Measurements from ENCODE around the gene PCBP1.
"Not testable (repeated sequence)": the region's sequence is repeated elsewhere in the genome, so short reads cannot be mapped to it uniquely, and the experiment has no call there.

Gene PCBP1

DNA sequence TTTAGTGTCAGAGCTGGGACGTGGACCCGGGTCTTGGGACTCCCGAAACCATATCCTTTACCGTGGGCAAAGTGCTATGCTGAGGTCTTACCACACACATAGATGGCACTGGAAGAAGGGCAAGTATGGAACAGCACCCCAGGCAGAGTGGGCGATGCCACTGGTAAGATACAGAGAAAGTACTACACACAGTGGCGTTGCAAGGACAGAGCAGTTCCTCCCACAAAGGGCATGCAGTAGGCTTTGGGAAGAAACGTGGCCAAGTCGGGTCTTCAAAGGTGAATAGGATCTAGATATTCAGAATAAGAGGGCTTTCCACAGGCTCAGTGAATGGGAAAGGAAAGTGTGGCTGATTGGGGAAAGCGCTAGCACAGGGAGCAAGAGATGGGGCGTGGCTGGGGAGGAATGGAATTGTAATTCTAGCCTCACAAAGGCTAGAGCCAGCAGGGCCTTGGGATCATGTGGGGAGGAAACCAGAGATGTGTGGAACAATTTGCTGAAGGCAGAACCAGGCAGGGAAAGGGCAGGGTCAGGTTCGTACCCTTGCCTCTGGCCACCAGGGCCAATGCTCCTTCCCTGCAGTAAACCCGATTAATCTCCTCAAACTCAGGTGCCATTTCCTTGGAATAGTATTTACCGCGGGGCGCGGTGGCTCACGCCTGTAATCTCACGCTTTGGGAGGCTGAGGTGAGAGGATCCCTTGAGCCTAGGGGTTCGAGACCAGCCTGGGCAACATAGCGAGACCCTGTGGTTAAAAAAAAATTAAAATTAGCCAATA lies 36.0 kb downstream of the PCBP1 start:
- H3K4me3 ChIP-seq (ENCODE audit: low read depth, low read length): peak overlapping the region; percentile 8

DNA sequence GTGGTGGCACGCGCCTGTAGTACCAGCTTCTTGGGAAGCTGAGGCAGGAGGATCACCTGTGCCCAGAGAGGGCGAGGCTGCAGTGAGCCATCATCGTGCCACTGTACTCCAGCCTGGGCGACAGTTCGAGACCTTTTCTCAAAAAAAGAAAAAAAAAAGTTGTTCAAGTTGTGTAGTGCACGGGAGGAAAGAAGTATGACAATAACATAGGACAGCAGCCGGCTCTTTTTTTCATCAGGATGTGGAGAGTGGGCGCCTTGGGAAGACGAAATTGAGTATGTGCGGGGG lies 36.5 kb downstream of the PCBP1 start:
- peak overlapping the region; percentile 8 for H3K4me3 ChIP-seq (ENCODE audit: low read depth, low read length)

DNA sequence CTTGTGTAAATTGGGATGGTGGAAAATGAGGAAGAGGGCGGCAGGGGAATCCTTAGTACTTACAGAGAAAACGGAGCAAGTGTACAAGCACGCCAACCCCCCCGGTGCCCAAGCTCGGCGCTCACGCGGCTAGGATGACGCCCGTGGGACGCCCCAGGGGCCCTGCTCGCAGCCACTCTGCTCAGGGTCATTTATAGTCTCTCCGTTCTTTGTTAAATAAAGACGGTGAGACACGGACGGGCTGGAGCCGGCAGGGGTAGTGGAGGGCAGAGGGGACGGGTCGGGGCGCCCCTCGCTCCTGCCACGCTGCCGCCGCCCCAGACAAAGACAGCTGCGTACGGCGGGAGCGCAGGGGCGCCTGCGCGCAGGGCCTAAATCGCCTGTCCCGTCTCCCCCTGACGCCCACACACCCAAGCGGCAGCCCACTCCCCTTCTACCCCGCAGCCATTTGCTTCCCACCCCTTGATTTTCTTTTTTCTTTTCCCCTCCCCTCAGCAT lies 37.8 kb downstream of the PCBP1 start:
- H3K4me3 ChIP-seq (ENCODE audit: low read depth, low read length): peak overlapping the region; percentile 64

DNA sequence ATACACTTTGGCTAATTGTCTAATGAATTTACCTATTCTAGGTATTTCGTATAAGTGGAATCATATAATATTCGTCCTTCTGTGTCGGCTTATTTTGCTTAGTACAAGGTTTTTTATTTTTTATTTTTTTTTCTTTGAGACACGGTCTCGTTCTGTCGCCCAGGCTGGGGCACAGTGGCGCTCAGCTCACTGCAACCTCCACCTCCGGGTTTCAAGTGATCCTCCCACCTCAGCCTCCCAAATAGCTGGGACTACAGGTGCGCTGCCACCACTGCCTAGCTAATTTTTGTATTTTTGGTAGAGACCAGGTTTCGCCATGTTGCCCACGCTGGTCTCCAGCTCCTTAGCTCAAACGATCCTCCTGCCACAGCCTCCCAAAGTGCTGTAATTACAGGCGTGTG lies 38.2 kb downstream of the PCBP1 start:
- H3K4me3 ChIP-seq (ENCODE audit: low read depth, low read length): peak overlapping the region; percentile 64

DNA sequence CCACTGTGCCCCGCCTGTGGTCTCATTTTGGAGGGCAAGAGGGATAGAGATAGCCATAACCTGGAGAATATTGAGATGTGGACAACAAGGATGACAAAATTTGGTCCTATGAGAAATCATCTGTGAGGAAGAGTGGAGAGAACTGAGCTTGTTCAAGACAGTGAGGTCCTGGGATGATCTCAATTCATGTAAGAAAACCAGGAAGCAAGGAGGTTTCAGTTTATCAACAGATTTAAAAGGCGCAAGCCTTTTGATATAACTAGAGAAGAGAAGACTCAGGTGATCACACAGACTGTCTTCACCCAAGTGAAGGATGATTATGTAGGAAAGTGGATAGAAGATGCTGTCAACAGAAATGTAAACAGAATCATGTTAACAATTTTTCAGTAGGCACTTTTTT lies 39.1 kb downstream of the PCBP1 start:
- H3K4me3 ChIP-seq (ENCODE audit: low read depth, low read length): no peak overlapping the region

DNA sequence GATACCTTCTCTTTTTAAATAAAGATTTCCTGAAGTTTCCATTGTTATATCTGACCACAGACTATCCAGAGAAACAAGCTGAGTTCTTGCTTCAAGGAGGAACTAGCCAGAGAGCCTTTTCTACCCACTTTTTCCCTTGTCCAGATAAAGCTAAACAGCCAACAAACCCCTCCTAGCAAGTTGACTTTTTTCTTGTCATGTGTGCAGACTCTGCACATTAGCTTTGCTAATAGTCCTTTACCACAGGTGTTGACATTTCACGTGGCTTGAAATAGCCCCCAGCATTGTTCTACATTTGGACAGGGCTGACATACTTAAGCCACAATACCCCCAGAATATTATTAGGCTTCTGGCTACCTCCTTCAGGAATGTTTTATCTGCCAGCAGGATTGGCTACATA lies 40.7 kb downstream of the PCBP1 start:
- H3K4me3 ChIP-seq (ENCODE audit: low read depth, low read length): no peak overlapping the region

DNA sequence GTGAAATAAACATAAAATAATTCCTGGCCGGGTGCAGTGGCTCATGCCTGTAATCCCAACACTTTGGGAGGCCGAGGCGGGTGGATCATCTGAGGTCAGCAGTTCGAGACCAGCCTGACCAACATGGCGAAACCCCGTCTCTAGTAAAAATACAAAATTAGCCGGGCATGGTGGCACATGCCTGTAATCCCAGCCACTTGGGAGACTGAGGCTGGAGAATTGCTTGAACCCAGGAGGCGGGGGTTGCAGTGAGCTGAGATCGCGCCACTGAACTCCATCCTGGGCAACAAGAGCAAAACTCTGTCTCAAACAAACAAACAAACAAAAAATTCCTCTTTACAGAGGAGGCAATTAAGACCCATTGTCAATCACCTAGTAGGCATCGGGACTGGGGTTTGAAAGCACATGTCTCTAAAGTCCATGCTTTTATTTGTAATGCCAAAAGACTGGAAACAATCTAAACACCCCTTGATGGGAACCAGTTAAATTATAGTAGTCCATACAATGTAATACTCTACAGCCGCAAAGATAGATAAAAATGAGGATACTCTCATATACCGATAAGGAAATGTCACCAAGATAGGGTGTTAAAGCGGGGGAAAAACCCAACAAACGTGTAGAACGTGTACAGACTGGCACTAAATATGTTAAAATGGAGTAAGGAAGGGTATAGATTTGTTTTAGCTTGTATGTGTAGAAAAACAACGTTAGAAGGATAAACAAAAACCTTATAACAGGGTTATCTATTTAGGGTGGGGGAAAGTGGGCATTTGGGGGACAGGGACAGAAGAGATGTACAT lies 44.3 kb downstream of the PCBP1 start:
- not testable (repeated sequence) for H3K4me3 ChIP-seq (ENCODE audit: low read depth, low read length)

DNA sequence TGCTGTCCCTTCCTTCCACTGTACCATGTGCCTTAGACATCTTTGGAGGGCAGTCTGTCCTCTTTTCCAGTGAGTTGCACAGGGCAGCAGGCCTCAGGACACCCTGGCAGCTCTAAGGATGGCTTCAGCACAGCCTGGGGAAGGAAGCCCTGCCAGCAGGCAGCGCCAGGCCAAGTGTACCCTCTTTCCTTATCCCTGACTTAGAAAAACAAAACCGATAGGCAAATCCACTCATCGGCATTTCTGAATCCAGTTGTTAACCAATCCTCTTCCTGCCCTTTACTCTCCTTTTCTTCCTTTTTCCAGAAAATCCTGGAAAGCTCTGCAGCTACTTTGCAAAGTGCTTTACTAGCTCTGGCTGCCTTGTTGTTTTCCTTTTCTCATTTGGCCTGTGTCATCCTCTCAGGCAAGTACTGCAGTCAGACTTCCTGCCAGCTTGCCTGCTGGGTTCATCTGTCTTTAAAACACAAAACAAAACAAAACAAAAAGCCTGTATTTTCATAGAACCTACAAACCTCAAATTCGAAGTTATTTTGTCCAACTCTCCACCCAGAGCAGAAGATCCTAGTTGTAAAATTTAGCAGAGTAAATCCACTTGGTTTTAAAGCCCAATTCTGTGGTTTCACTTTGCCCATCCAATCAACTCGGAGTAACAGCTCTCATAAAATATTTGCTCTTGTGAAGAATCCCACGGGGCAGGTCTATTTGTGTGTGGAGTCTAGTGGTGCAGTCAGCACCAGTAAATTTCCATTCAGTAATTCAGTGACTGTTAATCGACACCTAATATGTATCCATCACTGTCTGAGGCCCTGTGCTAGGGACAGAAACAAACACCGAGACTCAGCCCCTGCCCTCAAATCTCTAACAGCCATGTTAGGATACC lies 45.2 kb downstream of the PCBP1 start:
- no peak overlapping the region for H3K4me3 ChIP-seq (ENCODE audit: low read depth, low read length)

DNA sequence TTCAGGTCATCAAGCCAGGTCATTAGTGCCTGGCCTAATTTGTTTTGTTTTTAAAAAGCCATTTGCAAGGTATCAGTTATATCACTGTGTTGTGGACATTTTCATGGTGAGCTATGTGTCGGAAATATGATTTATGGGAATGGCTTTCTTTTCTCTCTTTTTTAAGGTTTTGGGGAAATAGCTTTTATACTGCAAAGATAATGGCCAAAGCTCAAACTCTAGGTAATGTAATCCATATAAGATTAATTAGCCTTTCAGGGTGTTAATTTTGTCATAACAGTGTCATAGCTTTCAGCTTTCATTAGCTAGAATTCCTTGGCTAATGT lies 45.8 kb downstream of the PCBP1 start:
- no peak overlapping the region for H3K4me3 ChIP-seq (ENCODE audit: low read depth, low read length)

DNA sequence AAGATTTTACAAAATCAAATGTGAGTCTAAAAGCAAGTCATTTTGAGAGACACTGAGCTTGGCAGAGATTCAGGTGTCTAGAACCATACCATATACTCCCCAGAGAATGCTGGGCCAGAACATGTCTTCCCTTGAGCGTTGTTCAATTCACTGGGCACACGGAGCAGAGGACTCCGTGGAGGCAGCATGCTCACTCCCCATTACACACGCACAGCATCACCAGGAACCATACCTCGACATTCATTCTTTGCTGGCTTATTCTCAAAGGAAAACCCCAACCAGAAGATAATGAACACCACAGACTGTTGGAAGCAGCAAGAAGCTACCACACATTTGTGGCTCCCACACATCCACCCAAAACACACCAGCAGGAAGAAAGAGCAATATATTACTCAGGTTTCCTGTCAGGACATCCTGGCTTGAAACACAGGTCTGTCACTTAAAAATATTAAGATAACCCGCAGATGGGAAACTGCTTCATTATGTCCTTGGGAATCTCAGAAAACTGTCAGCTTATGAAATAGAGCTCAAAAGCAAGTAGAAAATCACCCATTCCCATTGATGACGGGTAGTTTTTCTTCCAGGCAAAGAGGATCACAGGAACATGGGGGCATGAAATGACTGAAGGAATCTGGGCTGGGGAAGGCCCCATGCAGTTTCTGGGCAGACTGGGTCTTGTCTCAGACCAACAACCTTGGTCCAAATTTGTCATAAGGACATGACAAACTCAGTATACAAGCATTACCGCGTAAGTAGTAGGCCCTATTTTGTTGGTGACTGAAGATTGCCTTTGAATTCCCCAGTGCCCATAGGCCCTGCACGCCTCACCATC lies 46.4 kb downstream of the PCBP1 start:
- no peak overlapping the region for H3K4me3 ChIP-seq (ENCODE audit: low read depth, low read length)

DNA sequence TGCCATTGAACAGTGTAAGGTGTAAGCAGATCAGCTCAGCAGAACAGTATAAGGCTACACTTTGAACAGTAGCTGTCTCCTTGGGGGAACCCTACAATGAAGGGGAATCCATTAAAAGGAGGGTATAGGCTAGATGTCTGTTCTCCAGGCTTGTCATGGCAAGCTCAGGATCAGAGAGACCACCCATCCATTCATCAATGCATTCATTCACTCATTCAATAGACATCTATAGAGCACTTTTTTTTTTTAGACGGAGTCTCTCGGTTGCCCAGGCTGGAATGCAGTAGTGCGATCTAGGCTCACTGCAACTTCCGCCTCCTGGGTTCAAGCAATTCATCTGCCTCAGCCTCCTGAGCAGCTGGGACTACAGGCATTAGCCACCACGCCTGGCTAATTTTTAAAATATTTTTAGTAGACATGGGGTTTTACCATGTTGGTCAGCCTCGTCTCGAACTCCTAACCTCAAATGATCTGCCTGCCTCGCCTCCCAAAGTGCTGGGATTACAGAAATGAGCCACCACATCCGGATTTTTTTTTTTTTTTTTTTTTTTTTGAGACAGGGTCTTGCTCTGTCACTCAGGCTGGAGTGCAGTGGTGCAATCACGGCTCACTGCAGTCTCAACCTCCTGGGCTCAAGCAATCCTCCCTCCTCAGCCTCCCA lies 47.2 kb downstream of the PCBP1 start:
- not testable (repeated sequence) for H3K4me3 ChIP-seq (ENCODE audit: low read depth, low read length)
